CD4-positive, alpha-beta T cell treated with Interleukin-2 at 100 ng/mL for 4 hours (primary cell): ENCODE data around the gene MAPKAP1.
A peak's percentile ranks its signal among the peaks of the same experiment; 100 is the strongest.

Experiments
- DNase-seq: peaks from one replicate; pipeline ENCODE4 v3.0.0-alpha.2; 2020; ENCODE audit warnings: low spot score

MAPKAP1 gene

GRCh38 chr9:125642311-125642710 is 64.7 kb downstream of the MAPKAP1 start:
- DNase-seq = no peak

DNA sequence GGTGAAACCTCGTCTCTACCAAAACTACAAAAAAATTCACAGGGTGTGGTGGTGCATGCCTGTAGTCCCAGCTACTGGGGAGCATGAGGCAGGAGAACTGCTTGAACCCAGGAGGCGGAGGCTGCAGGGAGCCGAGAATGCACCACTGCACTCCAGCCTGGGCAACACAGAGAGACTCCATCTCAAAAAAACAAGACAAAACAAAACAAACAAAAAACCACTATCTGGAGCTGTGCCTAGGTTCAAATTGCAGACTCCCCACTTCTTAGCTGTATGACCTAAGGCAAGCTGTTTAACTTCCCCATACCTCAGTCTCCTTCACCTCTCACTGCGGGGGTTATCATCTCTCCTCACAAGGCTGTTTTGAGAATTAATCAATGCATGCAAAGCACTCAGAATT is 68.0 kb downstream of the MAPKAP1 start:
- no peak for DNase-seq

GRCh38 chr9:125638239-125639045 is 68.6 kb downstream of the MAPKAP1 start:
- DNase-seq = no peak

DNA sequence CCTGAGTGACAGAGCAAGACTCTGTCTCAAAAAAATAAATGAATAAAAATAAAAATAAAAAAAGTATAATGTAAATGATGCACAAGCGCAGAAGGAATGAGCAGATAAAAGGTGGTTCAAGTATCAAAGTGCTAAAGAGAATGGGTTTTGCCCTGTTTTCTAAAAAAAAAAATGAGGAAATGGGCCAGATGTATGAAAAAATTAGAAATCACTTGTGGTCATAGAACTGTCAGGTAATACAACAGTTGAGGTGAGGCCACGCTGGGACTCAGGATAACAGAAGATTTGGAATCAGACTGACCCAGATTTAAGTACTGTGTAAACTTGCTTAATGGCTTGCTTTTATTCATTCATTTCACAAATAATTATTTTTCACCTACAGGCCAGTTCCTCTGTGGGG is 69.8 kb downstream of the MAPKAP1 start:
- no peak for DNase-seq

GRCh38 chr9:125635888-125636287 is 71.1 kb downstream of the MAPKAP1 start:
- DNase-seq = no peak

DNA sequence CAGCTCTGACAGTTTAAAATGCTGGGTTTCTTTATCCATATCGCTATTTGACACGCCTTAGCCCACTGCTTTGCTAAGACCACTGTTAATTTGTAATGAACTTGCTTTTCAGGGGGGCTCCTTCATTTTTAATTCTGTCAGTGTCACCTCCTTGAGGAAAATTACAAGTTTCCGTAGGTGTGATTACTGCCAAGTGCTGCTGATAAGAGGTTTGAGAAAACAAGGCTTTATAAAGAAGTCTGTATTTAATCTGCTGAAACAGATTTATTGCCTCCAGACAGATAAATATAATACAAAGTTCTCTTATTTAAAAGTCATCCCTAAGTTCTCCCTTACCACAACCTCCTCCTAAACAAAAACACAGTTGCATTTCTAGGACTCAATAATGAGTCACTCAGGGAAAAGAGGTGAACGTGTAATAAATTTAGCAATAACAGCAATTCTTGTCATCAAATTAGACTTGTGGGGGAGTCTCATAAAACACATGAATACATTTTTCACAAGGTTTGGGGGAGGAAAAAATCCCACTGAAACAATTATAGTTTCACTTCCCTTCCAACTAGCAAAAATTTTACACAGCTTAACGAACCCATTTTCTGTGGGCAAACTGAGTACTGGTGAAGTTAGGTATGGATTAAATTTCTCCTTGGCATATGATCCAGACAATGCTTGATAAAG is 72.8 kb downstream of the MAPKAP1 start:
- DNase-seq = no peak

DNA sequence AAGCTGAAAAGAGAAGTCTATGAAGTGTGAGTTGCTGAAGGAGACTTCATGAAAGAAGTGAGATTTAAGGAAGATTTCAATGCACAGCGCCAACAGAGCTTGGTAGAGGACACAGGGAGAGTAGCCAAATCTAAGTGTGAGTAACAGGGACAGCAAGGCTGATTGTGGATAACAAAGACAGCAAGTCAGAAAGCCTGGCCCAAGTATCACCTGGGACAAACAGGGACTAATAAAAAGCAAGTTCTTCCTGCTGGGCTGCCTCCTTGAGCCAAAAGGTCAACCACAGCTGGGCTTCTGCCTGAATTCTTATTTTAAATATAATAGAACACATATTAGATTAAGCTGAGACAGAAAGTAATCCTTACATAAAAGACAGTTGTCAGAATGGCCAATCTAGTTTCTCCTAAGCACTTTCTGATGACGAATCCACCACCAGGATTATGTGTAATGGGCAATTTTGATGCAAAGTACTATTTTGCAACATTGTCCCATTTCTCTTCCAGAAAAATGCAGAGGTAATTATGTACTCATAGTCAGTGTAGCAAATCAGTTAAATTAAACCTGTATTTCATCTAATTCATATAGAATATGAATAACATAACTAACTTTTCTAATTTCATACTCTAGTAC is 73.8 kb downstream of the MAPKAP1 start:
- no peak for DNase-seq

GRCh38 chr9:125632321-125633115 is 74.5 kb downstream of the MAPKAP1 start:
- no peak for DNase-seq

DNA sequence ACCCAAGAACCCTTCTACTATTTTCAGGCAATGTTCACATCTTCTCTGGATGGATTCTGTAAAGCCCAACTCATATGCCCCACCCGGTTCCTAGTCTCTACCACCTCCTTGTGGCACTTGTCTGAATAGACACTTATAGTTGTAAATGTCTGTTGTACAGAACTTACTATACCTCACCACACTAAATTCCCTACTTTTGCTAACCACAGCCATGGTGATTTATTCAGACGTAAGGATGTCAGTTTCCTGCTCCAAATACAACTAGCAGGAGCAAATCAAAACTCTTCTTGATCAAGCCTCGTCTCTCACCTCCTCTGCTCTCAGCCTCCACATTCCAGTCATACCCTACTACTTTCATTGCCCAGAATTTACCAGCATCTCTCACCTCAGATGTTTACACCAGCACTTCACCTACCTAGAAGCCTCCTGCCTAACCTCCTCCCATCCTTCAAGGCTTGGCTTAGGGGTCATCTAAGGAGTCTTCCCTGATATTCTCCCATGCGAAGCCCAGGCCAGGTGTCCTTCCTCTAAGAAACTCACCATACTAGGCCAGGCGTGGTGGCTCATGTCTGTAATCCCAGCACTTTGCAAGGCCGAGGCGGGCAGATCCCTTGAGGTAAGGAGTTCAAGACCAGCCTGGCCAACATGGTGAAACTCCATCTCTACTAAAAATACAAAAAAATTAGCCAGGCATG is 75.5 kb downstream of the MAPKAP1 start:
- peak; percentile 26 for DNase-seq

DNA sequence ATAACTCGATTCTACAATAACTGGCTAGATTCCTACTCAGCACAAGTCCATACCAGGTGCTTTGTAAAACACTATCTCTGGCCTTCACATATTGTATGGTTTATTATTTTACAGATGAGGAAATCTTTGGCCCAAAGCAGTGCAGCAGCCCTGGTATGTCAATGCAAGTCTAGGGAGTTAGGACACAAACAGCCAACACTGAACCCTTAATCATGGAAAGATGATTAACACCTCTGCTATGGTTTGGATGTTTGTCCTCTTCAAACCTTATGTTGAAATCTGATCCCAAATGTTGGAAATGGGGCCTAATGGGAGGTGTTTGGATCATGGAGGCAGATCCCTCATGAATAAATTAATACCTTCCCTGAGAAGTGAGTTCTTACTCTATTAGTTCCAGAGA is 76.6 kb downstream of the MAPKAP1 start:
- no peak for DNase-seq

- DNase-seq = no peak
Observed at GRCh38 chr9:125629446-125629845, 77.6 kb downstream of the MAPKAP1 start.

GRCh38 chr9:125626187-125626586 is 80.8 kb downstream of the MAPKAP1 start:
- no peak for DNase-seq

DNA sequence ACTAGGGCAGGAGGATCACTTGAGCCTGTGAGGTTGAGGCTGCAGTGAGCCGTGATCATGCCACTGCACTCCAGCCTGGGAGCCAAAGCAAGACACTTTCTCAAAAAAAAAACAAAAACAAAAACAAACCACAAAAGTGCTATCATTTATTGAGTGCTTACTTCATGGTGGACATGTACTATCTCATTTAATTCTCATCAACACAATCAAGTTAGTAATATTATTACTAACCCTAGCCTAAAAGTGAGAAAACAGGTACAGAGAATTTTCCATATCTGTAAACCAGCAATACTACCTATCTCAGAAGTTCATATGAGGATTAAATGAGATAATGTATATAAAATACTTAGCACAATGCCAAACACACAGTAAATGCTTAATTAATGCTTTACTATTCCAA is 85.8 kb downstream of the MAPKAP1 start:
- no peak for DNase-seq

- no peak for DNase-seq
Observed at GRCh38 chr9:125620216-125620615, 86.8 kb downstream of the MAPKAP1 start.

- DNase-seq = no peak
Observed at GRCh38 chr9:125617087-125617486, 89.9 kb downstream of the MAPKAP1 start.

DNA sequence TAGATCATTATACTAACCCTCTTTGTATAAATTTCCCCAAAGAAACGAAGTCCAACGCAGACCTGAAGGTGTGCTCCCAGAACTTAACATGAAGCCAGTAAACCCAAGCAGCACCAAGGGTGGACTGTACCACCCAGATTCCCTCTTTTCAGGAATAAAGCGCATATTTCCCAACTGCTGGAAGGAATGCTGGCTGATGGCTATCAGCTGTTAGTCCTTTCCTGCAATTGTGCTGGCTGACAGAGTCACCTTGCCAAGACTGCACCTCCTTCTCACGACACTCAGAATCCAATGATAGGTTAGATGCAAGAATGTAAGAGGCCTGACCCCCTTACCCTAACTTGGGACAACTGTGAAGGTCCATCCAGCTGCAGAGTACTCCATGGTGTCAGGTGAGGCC is 93.9 kb downstream of the MAPKAP1 start:
- no peak for DNase-seq

DNA sequence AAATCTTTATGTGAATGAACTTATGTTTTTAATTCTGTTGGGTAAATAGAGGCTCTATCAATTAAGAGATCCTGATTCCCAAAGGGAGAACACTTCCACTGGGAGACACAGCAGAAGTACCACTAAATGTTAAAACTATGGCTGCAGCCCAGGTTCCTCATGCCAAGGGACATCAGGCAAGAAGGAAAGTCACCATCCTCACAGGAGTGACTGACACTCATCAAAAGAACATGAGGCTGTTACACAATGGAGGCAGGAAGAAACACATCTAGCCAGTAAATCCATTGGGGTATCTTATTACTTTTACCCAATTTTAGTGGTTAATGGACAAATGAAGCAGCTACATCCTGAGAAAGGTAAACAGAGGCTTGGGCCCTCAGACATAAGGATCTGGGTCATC is 94.4 kb downstream of the MAPKAP1 start:
- DNase-seq = no peak

DNA sequence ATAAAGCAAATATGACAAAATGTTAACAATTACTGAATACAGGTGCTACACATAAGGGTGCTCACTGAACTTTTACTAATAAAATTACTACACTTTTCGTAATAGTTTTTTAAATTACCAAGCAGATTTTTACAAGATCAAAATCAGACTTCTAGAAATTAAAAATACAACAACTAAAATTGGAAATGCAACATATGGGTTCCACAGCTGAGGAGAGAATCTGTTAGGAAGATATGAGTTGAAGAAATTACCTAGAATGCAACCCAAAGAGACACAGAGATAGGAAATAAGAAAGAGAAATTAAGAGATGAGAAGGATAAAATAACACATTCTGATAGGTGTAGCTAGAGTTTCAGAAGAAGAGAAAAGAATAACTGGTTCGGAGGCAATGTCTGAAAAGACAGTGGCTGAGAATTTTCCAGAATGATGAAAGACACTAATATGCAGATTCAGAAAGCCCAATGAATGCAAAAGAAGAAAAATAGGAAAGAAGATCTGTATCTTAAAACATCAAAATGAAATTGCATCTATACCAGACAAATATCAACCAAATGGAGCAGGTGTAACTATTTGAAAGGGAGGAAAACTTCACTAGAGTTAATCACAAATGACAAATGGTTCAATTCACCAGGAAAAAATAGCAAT is 95.8 kb downstream of the MAPKAP1 start:
- no peak for DNase-seq

- no peak for DNase-seq
Observed at GRCh38 chr9:125609744-125610143, 97.3 kb downstream of the MAPKAP1 start.

DNA sequence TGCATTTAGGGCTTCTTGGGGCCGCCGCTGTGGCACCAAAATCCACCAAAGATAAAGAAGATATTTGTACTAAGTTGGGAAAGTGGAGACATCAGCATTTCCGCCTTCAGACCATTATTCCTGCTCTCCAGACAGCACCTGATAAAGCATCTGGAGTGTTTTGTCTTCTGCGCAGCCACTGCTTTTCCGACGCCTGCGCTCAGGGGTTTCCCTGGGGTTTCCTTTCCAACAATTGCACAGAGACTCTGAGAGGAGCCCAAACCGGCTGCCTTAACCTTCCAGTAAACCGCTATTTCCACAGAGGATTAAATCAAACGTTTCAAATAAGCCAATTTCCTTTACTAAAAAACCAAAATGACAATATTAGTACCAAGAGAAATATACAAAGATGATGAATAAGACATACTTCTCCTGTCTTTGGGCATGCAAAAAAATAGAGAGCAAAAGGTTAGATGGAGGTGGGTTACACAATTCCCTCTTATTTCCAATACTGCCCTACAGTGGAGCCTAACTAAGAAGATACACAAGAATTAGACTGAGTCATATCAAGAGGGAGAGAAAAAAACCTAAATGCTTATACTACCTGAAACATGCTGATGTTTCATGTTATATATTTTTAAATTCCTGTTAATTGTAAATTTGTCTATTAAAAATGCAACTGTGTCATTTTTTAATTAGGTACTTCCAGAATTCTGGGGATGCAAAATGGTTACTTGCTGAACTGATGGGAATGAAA is 98.4 kb downstream of the MAPKAP1 start:
- no peak for DNase-seq

- no peak for DNase-seq
Observed at GRCh38 chr9:125604196-125604595, 102.8 kb downstream of the MAPKAP1 start.
